A549 (cell line): ENCODE results near the gene GHRHR. TPM values are rescaled to one million over a fixed set of nuclear protein-coding genes. Genes with fewer than 3 reads are reported as not detected.

Experiments
- ATAC-seq, 2 experiments: fragments of 200-7000 bp in 1 of 2; fragments of >200 bp in 1 of 2; cut with Nextera tagmentation in 1 of 2; cut with Tn5 transposase in 1 of 2; 3 replicates each; pipeline versions ENCODE4 v1.8.0 to v1.9.1; 2018 to 2020; ENCODE audit warnings: mild to moderate bottlenecking in 1 of 2, moderate library complexity in 1 of 2
- CTCF ChIA-PET: fragments of 300-600 bp; sonication (Branson Sonifier 250); formaldehyde crosslinking; extraction: SDS; loops from one replicate; lab custom pipeline; 2021; ENCODE audit warnings: antibody characterized with exemption, inconsistent platforms; lab: Yijun Ruan, JAX
- POLR2A ChIA-PET: fragments of 350-600 bp; formaldehyde crosslinking; extraction: SDS; loops from one replicate; lab custom pipeline; 2021; ENCODE audit warnings: antibody characterized with exemption, inconsistent platforms; lab: Yijun Ruan, JAX
- DNase-seq, 2 experiments: peaks; one replicate each; pipeline versions ENCODE4 v3.0.0 to v3.0.0-alpha.2; 2011 to 2016; ENCODE audit warnings: low read depth in 1 of 2, low spot score in 1 of 2
- FAIRE-seq: peaks from 2 replicates; lab custom pipeline; 2011; peaks lifted over from hg19 to GRCh38; lab: Jason Lieb, UNC
- H3K27ac ChIP-seq, 2 experiments: fragments of >200 bp; sonication (Bioruptor Twin); formaldehyde crosslinking; 3 replicates each; pipeline ENCODE4 v1.5.1; 2016 to 2017
- H3K4me1 ChIP-seq: fragments of >200 bp; sonication (Bioruptor Twin); formaldehyde crosslinking; 3 replicates; pipeline ENCODE4 v1.6.1; 2016
- H3K4me2 ChIP-seq: fragments of >200 bp; sonication (Bioruptor Twin); formaldehyde crosslinking; 3 replicates; pipeline ENCODE4 v1.6.1; 2016
- H3K4me3 ChIP-seq: fragments of >200 bp; sonication (Bioruptor Twin); formaldehyde crosslinking; 3 replicates; pipeline ENCODE4 v1.5.1; 2016
- H3K9me3 ChIP-seq: fragments of >200 bp; sonication (Bioruptor Twin); formaldehyde crosslinking; 3 replicates; pipeline ENCODE4 v1.6.1; 2016
- CBX2 ChIP-seq: fragments of 200-600 bp; sonication (generic); IDR thresholded peaks from 2 replicates; pipeline ENCODE4 v1.6.1; 2016; ENCODE audit warnings: low read depth, mild to moderate bottlenecking, borderline replicate concordance
- CHD4 ChIP-seq: fragments of 200-600 bp; sonication (generic); IDR thresholded peaks from 2 replicates; pipeline ENCODE4 v1.6.1; 2016; ENCODE audit warnings: antibody characterized with exemption, mild to moderate bottlenecking, borderline replicate concordance
- EHF ChIP-seq: fragments of 250-450 bp; sonication (Bioruptor Pico); IDR thresholded peaks from 2 replicates; pipeline ENCODE4 v1.5.0; 2020; ENCODE audit warnings: mild to moderate bottlenecking
- FOSB ChIP-seq: fragments of 250-450 bp; sonication (Bioruptor Pico); IDR thresholded peaks from 2 replicates; pipeline ENCODE4 v1.5.0; 2020; ENCODE audit warnings: mild to moderate bottlenecking, moderate library complexity
- HDAC2 ChIP-seq: fragments of 200-600 bp; sonication (generic); IDR thresholded peaks from 2 replicates; pipeline ENCODE4 v1.6.1; 2016
- HOXB5 ChIP-seq: fragments of 250-450 bp; sonication (Bioruptor Pico); IDR thresholded peaks from 2 replicates; pipeline ENCODE4 v1.5.0; 2020; ENCODE audit warnings: mild to moderate bottlenecking, moderate library complexity
- KDM1A ChIP-seq: fragments of 200-600 bp; sonication (generic); IDR thresholded peaks from 2 replicates; pipeline ENCODE4 v1.6.1; 2016; ENCODE audit warnings: low read depth, mild to moderate bottlenecking
- NPAS2 ChIP-seq: fragments of 250-450 bp; sonication (Bioruptor Pico); IDR thresholded peaks from 2 replicates; pipeline ENCODE4 v1.8.0; 2022; ENCODE audit warnings: mild to moderate bottlenecking, moderate library complexity, borderline replicate concordance
- NR3C1 ChIP-seq: fragments of >200 bp; sonication (Bioruptor Twin); formaldehyde crosslinking; IDR thresholded peaks from 3 replicates; pipeline ENCODE4 v1.6.1; 2017
- PHF8 ChIP-seq: fragments of 200-600 bp; sonication (generic); IDR thresholded peaks from 2 replicates; pipeline ENCODE4 v1.6.1; 2016; ENCODE audit warnings: low read depth, mild to moderate bottlenecking, antibody characterized with exemption, moderate library complexity, borderline replicate concordance
- WGBS: methylation state at CpG from one replicate; pipeline ENCODE4 v1.1.6; 2017; ENCODE audit errors: missing lambda C conversion rate; 5-methylcytosine and 5-hydroxymethylcytosine counted together
- polyA plus RNA-seq, 4 experiments: library from polyadenylated mRNA; depleted of rRNA in 3 of 4; stranded (reverse); fragments of >200 nt; fragmentation: RNase III in 1 of 4; extraction: RNeasy Plus Mini Kit Qiagen cat#74134 plus additional on column Dnase treatment in 1 of 4; gene quantifications; 2 replicates in 3 of 4; 3 replicates in 1 of 4; pipeline ENCODE4 v1.2.3, GENCODE V29; 2011 to 2017
- TF ChIP-seq, protein P1 (sequence below): fragments of >200 bp; sonication (Bioruptor Twin); formaldehyde crosslinking; IDR thresholded peaks from 3 replicates; pipeline ENCODE4 v1.5.1; 2016
- TF ChIP-seq, protein P2 (sequence below): fragments of 200-600 bp; sonication (generic); IDR thresholded peaks from 2 replicates; pipeline ENCODE4 v1.6.1; 2016; ENCODE audit warnings: antibody characterized with exemption, mild to moderate bottlenecking, moderate library complexity
- TF ChIP-seq, protein P3 (sequence below): IDR thresholded peaks from 2 replicates; pipeline ENCODE4 v1.6.1; 2012; ENCODE audit warnings: low read depth, borderline replicate concordance
- TF ChIP-seq, protein P4 (sequence below): fragments of 450-650 bp; IDR thresholded peaks from 2 replicates; pipeline ENCODE4 v1.6.1; 2014; ENCODE audit warnings: antibody characterized with exemption
- TF ChIP-seq, protein P5 (sequence below): IDR thresholded peaks from 2 replicates; pipeline ENCODE4 v1.6.1; 2012

Gene GHRHR
- polyA plus RNA-seq, 2 of the 4 experiments (the other 2 are of a cell fraction) = not detected

DNA sequence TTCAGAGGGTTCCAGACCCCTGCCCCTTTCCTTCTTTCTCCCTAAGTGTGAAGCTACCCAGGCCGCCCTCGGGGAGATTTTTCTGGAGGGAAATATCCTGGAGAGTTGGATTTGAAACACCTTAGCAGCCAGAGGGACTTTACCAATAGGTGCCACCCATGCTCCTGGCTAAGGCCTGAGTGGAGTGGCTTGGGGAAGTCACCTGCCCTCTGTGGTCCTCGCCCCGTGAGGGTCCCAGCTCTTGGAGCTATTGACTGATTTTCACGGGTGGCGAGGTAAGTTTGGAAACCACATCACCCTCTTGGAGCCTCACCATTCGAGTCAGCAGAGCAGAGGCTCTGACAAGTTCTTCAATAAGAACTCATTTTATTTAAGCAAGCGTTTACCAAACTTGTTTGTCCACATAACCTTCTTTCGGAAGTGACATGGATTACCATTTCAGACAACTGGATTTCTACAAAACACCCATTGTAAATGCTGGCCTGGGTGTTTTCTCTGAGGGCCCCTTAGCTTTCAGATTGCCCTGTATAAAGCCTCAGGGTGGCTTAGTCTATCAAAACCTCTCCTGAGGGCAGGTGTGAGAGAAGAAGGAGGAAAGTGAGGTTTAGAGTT, 31.7 kb upstream of the GHRHR start:
- FAIRE-seq (no peak), DNase-seq (no peak), ATAC-seq (no peak)
- H3K4me1 ChIP-seq = no peaks in the 10 kb centered on the region
- ChIA-PET CTCF (interaction anchor here (0.8 to 1.8 kb wide), 3 partner anchors 9 to 191 kb away, joined by 3 to 4 read pairs (median 3); no protein-coding TSS in a partner anchor), POLR2A (no interaction called here)
- 69% methylated on average over 9 of the region's 9 CpGs for WGBS
- no peak overlapping the region for H3K27ac ChIP-seq
- no peak overlapping the region for H3K4me3 ChIP-seq
- H3K4me2 ChIP-seq = no peak overlapping the region
- H3K9me3 ChIP-seq = peaks cover 2% of the 10 kb centered on the region; the same call in 1 of the 3 replicates
- TF ChIP-seq PHF8 (no peak), NPAS2 (CRISPR knock-in tag) (no peak), NR3C1 (no peak), EHF (CRISPR knock-in tag) (no peak), HDAC2 (no peak), HOXB5 (CRISPR knock-in tag) (no peak), CHD4 (no peak)
- TF ChIP-seq, protein P1, sequence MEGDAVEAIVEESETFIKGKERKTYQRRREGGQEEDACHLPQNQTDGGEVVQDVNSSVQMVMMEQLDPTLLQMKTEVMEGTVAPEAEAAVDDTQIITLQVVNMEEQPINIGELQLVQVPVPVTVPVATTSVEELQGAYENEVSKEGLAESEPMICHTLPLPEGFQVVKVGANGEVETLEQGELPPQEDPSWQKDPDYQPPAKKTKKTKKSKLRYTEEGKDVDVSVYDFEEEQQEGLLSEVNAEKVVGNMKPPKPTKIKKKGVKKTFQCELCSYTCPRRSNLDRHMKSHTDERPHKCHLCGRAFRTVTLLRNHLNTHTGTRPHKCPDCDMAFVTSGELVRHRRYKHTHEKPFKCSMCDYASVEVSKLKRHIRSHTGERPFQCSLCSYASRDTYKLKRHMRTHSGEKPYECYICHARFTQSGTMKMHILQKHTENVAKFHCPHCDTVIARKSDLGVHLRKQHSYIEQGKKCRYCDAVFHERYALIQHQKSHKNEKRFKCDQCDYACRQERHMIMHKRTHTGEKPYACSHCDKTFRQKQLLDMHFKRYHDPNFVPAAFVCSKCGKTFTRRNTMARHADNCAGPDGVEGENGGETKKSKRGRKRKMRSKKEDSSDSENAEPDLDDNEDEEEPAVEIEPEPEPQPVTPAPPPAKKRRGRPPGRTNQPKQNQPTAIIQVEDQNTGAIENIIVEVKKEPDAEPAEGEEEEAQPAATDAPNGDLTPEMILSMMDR = no peak

DNA sequence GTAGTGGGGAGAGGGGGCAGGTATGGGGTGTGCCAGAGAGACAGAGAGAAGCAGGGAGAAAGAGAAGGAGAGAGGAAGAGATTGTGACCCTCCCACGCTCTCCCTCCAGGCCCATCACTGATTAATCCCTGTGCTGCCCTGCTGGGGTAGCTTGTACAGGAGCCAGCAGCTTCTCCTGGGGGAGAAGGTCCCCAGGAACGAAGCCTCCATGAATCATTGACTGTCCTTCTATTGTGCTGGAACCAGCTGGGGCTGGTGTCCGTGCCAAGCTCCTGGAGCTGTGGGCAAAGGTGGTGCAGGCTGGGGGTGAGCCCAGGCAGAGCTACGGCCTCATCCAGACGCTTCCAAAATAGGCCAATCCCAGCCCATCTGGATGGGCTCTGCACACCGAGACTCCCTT, 31.2 kb upstream of the GHRHR start:
- ChIA-PET POLR2A (no interaction called here), CTCF (interaction anchor here (1.2 to 1.8 kb wide), 2 partner anchors 9 to 190 kb away, joined by 3 to 4 read pairs; no protein-coding TSS in a partner anchor)
- TF ChIP-seq KDM1A = no peak
- TF ChIP-seq, protein P2, sequence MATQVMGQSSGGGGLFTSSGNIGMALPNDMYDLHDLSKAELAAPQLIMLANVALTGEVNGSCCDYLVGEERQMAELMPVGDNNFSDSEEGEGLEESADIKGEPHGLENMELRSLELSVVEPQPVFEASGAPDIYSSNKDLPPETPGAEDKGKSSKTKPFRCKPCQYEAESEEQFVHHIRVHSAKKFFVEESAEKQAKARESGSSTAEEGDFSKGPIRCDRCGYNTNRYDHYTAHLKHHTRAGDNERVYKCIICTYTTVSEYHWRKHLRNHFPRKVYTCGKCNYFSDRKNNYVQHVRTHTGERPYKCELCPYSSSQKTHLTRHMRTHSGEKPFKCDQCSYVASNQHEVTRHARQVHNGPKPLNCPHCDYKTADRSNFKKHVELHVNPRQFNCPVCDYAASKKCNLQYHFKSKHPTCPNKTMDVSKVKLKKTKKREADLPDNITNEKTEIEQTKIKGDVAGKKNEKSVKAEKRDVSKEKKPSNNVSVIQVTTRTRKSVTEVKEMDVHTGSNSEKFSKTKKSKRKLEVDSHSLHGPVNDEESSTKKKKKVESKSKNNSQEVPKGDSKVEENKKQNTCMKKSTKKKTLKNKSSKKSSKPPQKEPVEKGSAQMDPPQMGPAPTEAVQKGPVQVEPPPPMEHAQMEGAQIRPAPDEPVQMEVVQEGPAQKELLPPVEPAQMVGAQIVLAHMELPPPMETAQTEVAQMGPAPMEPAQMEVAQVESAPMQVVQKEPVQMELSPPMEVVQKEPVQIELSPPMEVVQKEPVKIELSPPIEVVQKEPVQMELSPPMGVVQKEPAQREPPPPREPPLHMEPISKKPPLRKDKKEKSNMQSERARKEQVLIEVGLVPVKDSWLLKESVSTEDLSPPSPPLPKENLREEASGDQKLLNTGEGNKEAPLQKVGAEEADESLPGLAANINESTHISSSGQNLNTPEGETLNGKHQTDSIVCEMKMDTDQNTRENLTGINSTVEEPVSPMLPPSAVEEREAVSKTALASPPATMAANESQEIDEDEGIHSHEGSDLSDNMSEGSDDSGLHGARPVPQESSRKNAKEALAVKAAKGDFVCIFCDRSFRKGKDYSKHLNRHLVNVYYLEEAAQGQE = no peak
- TF ChIP-seq, protein P3, sequence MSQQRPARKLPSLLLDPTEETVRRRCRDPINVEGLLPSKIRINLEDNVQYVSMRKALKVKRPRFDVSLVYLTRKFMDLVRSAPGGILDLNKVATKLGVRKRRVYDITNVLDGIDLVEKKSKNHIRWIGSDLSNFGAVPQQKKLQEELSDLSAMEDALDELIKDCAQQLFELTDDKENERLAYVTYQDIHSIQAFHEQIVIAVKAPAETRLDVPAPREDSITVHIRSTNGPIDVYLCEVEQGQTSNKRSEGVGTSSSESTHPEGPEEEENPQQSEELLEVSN = no peak
- no peak for TF ChIP-seq FOSB (CRISPR knock-in tag)
- TF ChIP-seq, protein P4, sequence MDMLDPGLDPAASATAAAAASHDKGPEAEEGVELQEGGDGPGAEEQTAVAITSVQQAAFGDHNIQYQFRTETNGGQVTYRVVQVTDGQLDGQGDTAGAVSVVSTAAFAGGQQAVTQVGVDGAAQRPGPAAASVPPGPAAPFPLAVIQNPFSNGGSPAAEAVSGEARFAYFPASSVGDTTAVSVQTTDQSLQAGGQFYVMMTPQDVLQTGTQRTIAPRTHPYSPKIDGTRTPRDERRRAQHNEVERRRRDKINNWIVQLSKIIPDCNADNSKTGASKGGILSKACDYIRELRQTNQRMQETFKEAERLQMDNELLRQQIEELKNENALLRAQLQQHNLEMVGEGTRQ = no peak
- no peak for TF ChIP-seq CBX2
- TF ChIP-seq, protein P5, sequence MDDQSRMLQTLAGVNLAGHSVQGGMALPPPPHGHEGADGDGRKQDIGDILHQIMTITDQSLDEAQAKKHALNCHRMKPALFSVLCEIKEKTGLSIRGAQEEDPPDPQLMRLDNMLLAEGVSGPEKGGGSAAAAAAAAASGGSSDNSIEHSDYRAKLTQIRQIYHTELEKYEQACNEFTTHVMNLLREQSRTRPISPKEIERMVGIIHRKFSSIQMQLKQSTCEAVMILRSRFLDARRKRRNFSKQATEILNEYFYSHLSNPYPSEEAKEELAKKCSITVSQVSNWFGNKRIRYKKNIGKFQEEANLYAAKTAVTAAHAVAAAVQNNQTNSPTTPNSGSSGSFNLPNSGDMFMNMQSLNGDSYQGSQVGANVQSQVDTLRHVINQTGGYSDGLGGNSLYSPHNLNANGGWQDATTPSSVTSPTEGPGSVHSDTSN = no peak
- no peak for TF ChIP-seq NPAS2 (CRISPR knock-in tag)
- WGBS = 59% methylated on average over 6 of the region's 6 CpGs
- no peak overlapping the region for H3K4me3 ChIP-seq
- H3K4me1 ChIP-seq = no peaks in the 10 kb centered on the region
- H3K9me3 ChIP-seq = no peaks in the 10 kb centered on the region
- no peak overlapping the region for H3K27ac ChIP-seq
- FAIRE-seq (no peak), ATAC-seq (no peak), DNase-seq (no peak)
- no peak overlapping the region for H3K4me2 ChIP-seq
